H1 (cell line): ENCODE measurements around the gene FAIM2. TPM values are rescaled to one million over a fixed set of nuclear protein-coding genes. Genes with fewer than 3 reads are reported as not detected.

Experiments used
- CTCF ChIA-PET: fragments of 300-600 bp; sonication (Branson Sonifier 250); formaldehyde crosslinking; loops from one replicate; lab custom pipeline; 2021; ENCODE audit not compliant: partially characterized antibody; lab: Charles Lee
- POLR2A ChIA-PET: fragments of 300-600 bp; sonication (Branson Sonifier 250); formaldehyde crosslinking; loops from one replicate; lab custom pipeline; 2021; ENCODE audit warnings: inconsistent platforms; ENCODE audit not compliant: partially characterized antibody; lab: Charles Lee
- DNase-seq, 2 experiments: peaks; one replicate each; pipeline versions ENCODE4 v3.0.0 to v3.0.0-alpha.2; 2010 to 2022; ENCODE audit warnings: low spot score in 2 of 2, low read depth in 1 of 2, mixed read lengths in 1 of 2
- FAIRE-seq: peaks from 2 replicates; lab custom pipeline; 2011; peaks lifted over from hg19 to GRCh38; lab: Jason Lieb, UNC
- H2AFZ ChIP-seq: 2 replicates; pipeline ENCODE4 v1.8.1; 2012; ENCODE audit warnings: low read length, inconsistent platforms
- H2AK5ac ChIP-seq: 2 replicates; pipeline ENCODE4 v1.6.1; 2013; ENCODE audit warnings: low read depth, low read length
- H2BK120ac ChIP-seq: replicated peaks from 2 replicates; pipeline ENCODE3; 2013; ENCODE audit warnings: low read depth, low read length, inconsistent platforms
- H2BK12ac ChIP-seq: 2 replicates; pipeline ENCODE4 v1.6.1; 2013; ENCODE audit warnings: low read depth, low read length
- H2BK15ac ChIP-seq: 2 replicates; pipeline ENCODE4 v1.6.1; 2013; ENCODE audit warnings: low read length
- H2BK20ac ChIP-seq: 2 replicates; pipeline ENCODE4 v1.6.1; 2013; ENCODE audit warnings: low read length
- H2BK5ac ChIP-seq: 2 replicates; pipeline ENCODE4 v1.6.1; 2013; ENCODE audit warnings: low read depth, low read length
- H3K14ac ChIP-seq: 2 replicates; pipeline ENCODE4 v1.6.1; 2013; ENCODE audit warnings: inconsistent platforms; ENCODE audit not compliant: insufficient read length
- H3K18ac ChIP-seq: 2 replicates; pipeline ENCODE4 v1.6.1; 2013; ENCODE audit warnings: low read length; ENCODE audit errors: extremely low read depth
- H3K23ac ChIP-seq: 2 replicates; pipeline ENCODE4 v1.6.1; 2013; ENCODE audit warnings: inconsistent platforms; ENCODE audit not compliant: insufficient read length
- H3K23me2 ChIP-seq: 2 replicates; pipeline ENCODE4 v1.6.1; 2013; ENCODE audit warnings: low read depth, low read length
- H3K27ac ChIP-seq: 2 replicates; pipeline ENCODE4 v1.6.1; 2011; ENCODE audit warnings: low read depth, low read length, inconsistent platforms
- H3K27me3 ChIP-seq, 4 experiments: replicated peaks in 1 of 4; 1 replicate in 1 of 4; 2 replicates in 3 of 4; pipeline versions ENCODE4 v1.6.1 to v1.8.1; 2011 to 2013; ENCODE audit warnings: low read length in 3 of 4, mild to moderate bottlenecking in 3 of 4, inconsistent platforms in 2 of 4, mixed read lengths in 2 of 4, moderate library complexity in 1 of 4; ENCODE audit not compliant: control insufficient read depth in 3 of 4, insufficient read depth in 3 of 4; ENCODE audit errors: extremely low read depth in 1 of 4
- H3K36me3 ChIP-seq, 4 experiments: 2 replicates each; pipeline versions ENCODE4 v1.6.1 to v1.8.1; 2011 to 2013; ENCODE audit warnings: mild to moderate bottlenecking in 4 of 4, low read length in 3 of 4, moderate library complexity in 2 of 4, control low read depth in 1 of 4, inconsistent platforms in 1 of 4; ENCODE audit not compliant: insufficient read depth in 4 of 4, control insufficient read depth in 2 of 4
- H3K4ac ChIP-seq: replicated peaks from 2 replicates; pipeline ENCODE3; 2013; ENCODE audit warnings: low read length, low read depth, mixed read lengths, inconsistent platforms; ENCODE audit not compliant: insufficient read length
- H3K4me1 ChIP-seq, 4 experiments: replicated peaks in 1 of 4; 1 replicate in 1 of 4; 2 replicates in 3 of 4; pipeline versions ENCODE4 v1.6.1 to v1.8.1; 2011 to 2013; ENCODE audit warnings: low read length in 3 of 4, inconsistent platforms in 2 of 4, mixed read lengths in 1 of 4; ENCODE audit not compliant: insufficient read depth in 4 of 4, control insufficient read depth in 3 of 4
- H3K4me2 ChIP-seq, 2 experiments: 2 replicates each; pipeline versions ENCODE4 v1.6.1 to v1.8.1; 2011 to 2013; ENCODE audit warnings: low read depth in 2 of 2, low read length in 2 of 2, control low read depth in 1 of 2, inconsistent platforms in 1 of 2, mild to moderate bottlenecking in 1 of 2; ENCODE audit not compliant: insufficient read depth in 1 of 2
- H3K4me3 ChIP-seq, 4 experiments: fragments of 200-600, 300-600 bp in 1 of 4; sonication (generic), shearing (Covaris generic), sonication (Bioruptor Twin) in 1 of 4; 2 replicates each; pipeline versions ENCODE4 v1.5.1 to v1.8.1; 2011 to 2016; ENCODE audit warnings: low read length in 4 of 4, low read depth in 3 of 4, control low read depth in 2 of 4, inconsistent platforms in 2 of 4, mild to moderate bottlenecking in 2 of 4, mixed read lengths in 1 of 4, moderate library complexity in 1 of 4; ENCODE audit not compliant: insufficient read depth in 2 of 4; ENCODE audit errors: extremely low read depth in 1 of 4
- H3K56ac ChIP-seq: replicated peaks from 2 replicates; pipeline ENCODE3; 2013; ENCODE audit warnings: low read depth, mild to moderate bottlenecking, mixed read lengths, low read length, inconsistent platforms; ENCODE audit not compliant: insufficient read length
- H3K79me1 ChIP-seq: 2 replicates; pipeline ENCODE4 v1.6.1; 2013; ENCODE audit warnings: low read depth, low read length, control low read depth
- H3K79me2 ChIP-seq, 2 experiments: 2 replicates each; pipeline versions ENCODE4 v1.6.1 to v1.8.1; 2012 to 2013; ENCODE audit warnings: low read length in 2 of 2, mild to moderate bottlenecking in 2 of 2, inconsistent platforms in 1 of 2; ENCODE audit not compliant: insufficient read depth in 2 of 2, control insufficient read depth in 1 of 2
- H3K9ac ChIP-seq, 4 experiments: replicated peaks in 1 of 4; 1 replicate in 1 of 4; 2 replicates in 3 of 4; pipeline versions ENCODE4 v1.6.1 to v1.8.1; 2011 to 2013; ENCODE audit warnings: low read depth in 3 of 4, low read length in 3 of 4, control low read depth in 2 of 4, mild to moderate bottlenecking in 2 of 4, moderate library complexity in 2 of 4, inconsistent platforms in 1 of 4; ENCODE audit errors: extremely low read depth in 1 of 4
- H3K9me3 ChIP-seq, 2 experiments: 2 replicates each; pipeline versions ENCODE4 v1.6.1 to v1.8.1; 2012 to 2013; ENCODE audit warnings: mild to moderate bottlenecking in 2 of 2, moderate library complexity in 2 of 2, control low read depth in 1 of 2, inconsistent platforms in 1 of 2, low read depth in 1 of 2, low read length in 1 of 2, mixed read lengths in 1 of 2; ENCODE audit not compliant: insufficient read depth in 2 of 2
- H4K20me1 ChIP-seq, 2 experiments: replicated peaks in 1 of 2; 2 replicates each; pipeline versions ENCODE3 to v1.8.1; 2011 to 2013; ENCODE audit warnings: inconsistent platforms in 2 of 2, low read length in 2 of 2, mild to moderate bottlenecking in 1 of 2; ENCODE audit not compliant: insufficient read depth in 2 of 2, control insufficient read depth in 1 of 2
- H4K5ac ChIP-seq: 2 replicates; pipeline ENCODE4 v1.6.1; 2013; ENCODE audit warnings: low read length, low read depth, mixed read lengths, inconsistent platforms; ENCODE audit not compliant: insufficient read length
- H4K8ac ChIP-seq: 2 replicates; pipeline ENCODE4 v1.8.0; 2013; ENCODE audit warnings: mild to moderate bottlenecking, moderate library complexity, low read length, inconsistent platforms; ENCODE audit not compliant: insufficient read depth; ENCODE audit errors: extremely low read depth
- H4K91ac ChIP-seq: replicated peaks from 2 replicates; pipeline ENCODE3; 2013; ENCODE audit warnings: low read length, mixed read lengths, inconsistent platforms; ENCODE audit not compliant: insufficient read length
- CREB1 ChIP-seq: IDR thresholded peaks from 2 replicates; pipeline ENCODE4 v1.6.1; 2012; ENCODE audit warnings: inconsistent platforms
- KDM4A ChIP-seq: IDR thresholded peaks from one replicate; pipeline ENCODE4 v1.7.1; 2012; ENCODE audit warnings: low read depth, mild to moderate bottlenecking, moderate library complexity, low read length, inconsistent platforms; ENCODE audit not compliant: severe bottlenecking
- SIX5 ChIP-seq: IDR thresholded peaks from 2 replicates; pipeline ENCODE4 v1.6.1; 2011; ENCODE audit warnings: mild to moderate bottlenecking, low read depth, low read length
- WGBS, 2 experiments: shearing (Covaris generic) in 1 of 2; methylation state at CpG; one replicate each; pipeline versions ENCODE4 v1.1.6 to v1.1.7; 2013 to 2015; ENCODE audit warnings: low lambda C conversion rate in 2 of 2, mixed read lengths in 2 of 2, inconsistent platforms in 1 of 2, low coverage in 1 of 2, missing lambda C conversion rate in 1 of 2; ENCODE audit not compliant: insufficient replicate concordance in 2 of 2, insufficient coverage in 1 of 2, insufficient read length in 1 of 2; ENCODE audit errors: extremely low coverage in 1 of 2, missing lambda C conversion rate in 1 of 2; 5-methylcytosine and 5-hydroxymethylcytosine counted together
- long read RNA-seq, 2 experiments: library from RNA in 1 of 2; library from capped mRNA in 1 of 2; stranded (forward); transcript quantifications; one replicate each; pipeline ENCODE4 v2.0.0, GENCODE V29; 2021; ENCODE audit warnings: inconsistent platforms in 1 of 2
- polyA minus RNA-seq, 3 experiments: library from RNA; depleted of rRNA, polyadenylated mRNA; stranded (reverse); fragments of >200 nt; gene quantifications; 1 replicate in 2 of 3; 2 replicates in 1 of 3; pipeline ENCODE4 v1.2.3, GENCODE V29; 2011
- polyA plus RNA-seq, 7 experiments: library from polyadenylated mRNA; depleted of rRNA in 3 of 7; stranded (reverse) in 5 of 7; unstranded in 2 of 7; fragments of >200 nt in 5 of 7; fragments of 200-250 nt in 2 of 7; gene quantifications; 1 replicate in 5 of 7; 2 replicates in 1 of 7; 4 replicates in 1 of 7; pipeline versions ENCODE4 v1.2.1 to v1.2.3, GENCODE V29; 2011 to 2013; ENCODE audit warnings: missing spikeins in 2 of 7, mixed read lengths in 2 of 7
- total RNA-seq: library from RNA; stranded (reverse); fragmentation: NEBNext Ultra II Directional; extraction: Animal tissue kit (Norgen Biotek cat#: 25700); gene quantifications from 2 replicates; pipeline ENCODE4 v1.2.1, GENCODE V29; 2021

FAIM2 gene
- 0.89 and 1.4 TPM in 2 replicates for total RNA-seq
- polyA plus RNA-seq (2011; rRNA removed), result 1.3 and 3.1 TPM in 2 replicates
- polyA plus RNA-seq (2011; cell fraction: cytosol; rRNA removed), result 1.2 TPM
- polyA plus RNA-seq (2011; cell fraction: nucleus; rRNA removed), result 3.7 TPM
- polyA plus RNA-seq (2012, experiment 1 of 2), result 0.22 to 1.3 TPM (median 0.64 TPM) in 4 replicates
- 0.18 TPM for polyA plus RNA-seq (2012, experiment 2 of 2)
- polyA plus RNA-seq (2013, experiment 1 of 2), result 0.39 TPM
- polyA plus RNA-seq (2013, experiment 2 of 2), result 0.33 TPM
- 1.2 and 2.2 TPM in 2 replicates for polyA minus RNA-seq (2011; rRNA and poly(A)+ RNA removed)
- polyA minus RNA-seq (2011; cell fraction: cytosol; rRNA and poly(A)+ RNA removed), result 2.2 TPM
- polyA minus RNA-seq (2011; cell fraction: nucleus; rRNA and poly(A)+ RNA removed), result 0.70 TPM
- long read RNA-seq, experiment 1, result 0 reads
- long read RNA-seq, experiment 2, partial matches to known transcripts, result 0 of 1 reads
- long read RNA-seq, experiment 2, other reads (novel, unspliced or antisense), result 1 of 1 reads

GRCh38 chr12:49903700-49904423 lies at the start of gene FAIM2:
TSS of gene FAIM2 (minus strand) at chr12:49903900. CDS start at chr12:49903792, 108 bp downstream.
- WGBS, 2 experiments, result 17% methylated on average over 36 of the region's 56 CpGs; no CpG with 5 or more reads in 1 of the 2 experiments
- TF ChIP-seq CREB1 (0 out of 2 replicates have a peak, but pooled peaks have one; percentile 25), SIX5 (no peak), KDM4A (peak; percentile 23)
- H3K56ac ChIP-seq, result no peak within 1 kb of the TSS
- no peak within 1 kb of the TSS for H3K27ac ChIP-seq
- no peaks in the 10 kb centered on the region for H4K20me1 ChIP-seq
- no peak within 1 kb of the TSS for H3K14ac ChIP-seq
- POLR2A ChIA-PET, result no interaction called here
- H3K36me3 ChIP-seq, result no peaks in the 10 kb centered on the region
- H2AFZ ChIP-seq, result peak within 1 kb of the TSS; percentile 49
- peak within 1 kb of the TSS; percentile 29 to 56 (median 31); a peak in 7 of 8 replicates for H3K4me3 ChIP-seq
- H3K79me1 ChIP-seq, result no peaks in the 10 kb centered on the region
- no peaks in the 10 kb centered on the region for H3K79me2 ChIP-seq
- CTCF ChIA-PET, result interaction anchor here (0.7 to 1.5 kb wide), 8 partner anchors 10 to 65 kb away, joined by 3 to 9 read pairs (median 3); no protein-coding TSS in a partner anchor
- peaks cover 5% of the 10 kb centered on the region; the same call in 1 of the 2 replicates for H3K23me2 ChIP-seq
- no peak within 1 kb of the TSS for H2AK5ac ChIP-seq
- H3K9ac ChIP-seq, result peak within 1 kb of the TSS in 1 of 4 experiments; percentile 20; a peak in 1 of 7 replicates
- H3K4me1 ChIP-seq, result peaks cover 0 to 9% (median 1%) of the 10 kb centered on the region in 4 experiments; a peak in 5 of 7 replicates
- H3K18ac ChIP-seq, result no peak within 1 kb of the TSS; the same call in none of the 2 replicates
- H4K8ac ChIP-seq, result peak within 1 kb of the TSS; percentile 81; the same call in 1 of the 2 replicates
- 0 out of 2 replicates have a peak within 1 kb of the TSS, but pooled peaks have one; percentile 39 for H2BK12ac ChIP-seq
- H3K27me3 ChIP-seq, result peaks cover 0 to 19% (median 16%) of the 10 kb centered on the region in 4 experiments; a peak in 5 of 7 replicates
- peak within 1 kb of the TSS; percentile 74 to 79 for H3K4me2 ChIP-seq
- no peak within 1 kb of the TSS for H2BK120ac ChIP-seq
- no peak within 1 kb of the TSS for H4K5ac ChIP-seq
- H3K4ac ChIP-seq, result no peak within 1 kb of the TSS
- FAIRE-seq, result no peak
- H4K91ac ChIP-seq, result no peak within 1 kb of the TSS
- no peak within 1 kb of the TSS for H2BK5ac ChIP-seq
- no peak within 1 kb of the TSS for H2BK15ac ChIP-seq
- no peak for DNase-seq
- no peaks in the 10 kb centered on the region for H3K9me3 ChIP-seq
- H2BK20ac ChIP-seq, result no peak within 1 kb of the TSS
- no peak within 1 kb of the TSS for H3K23ac ChIP-seq
